ENCODE data around the gene CPS1. TPM values are rescaled to one million over a fixed set of nuclear protein-coding genes. Genes with fewer than 3 reads are reported as not detected.

CPS1 gene
- total RNA-seq: under 1 TPM in 1 of 2 experiments, not detected in 1; 0.48 TPM

GRCh38 chr2:210556329-210556980 is at the start of gene CPS1:
CPS1 (plus strand) TSS chr2:210556599; CDS start chr2:210556734, 135 bp downstream.

Other genes with a start within 250 kb of the CPS1 start
- gene MYL1, start 241.4 kb upstream of the CPS1 start, total RNA-seq: not detected
- gene LANCL1, start 79.8 kb upstream of the CPS1 start, total RNA-seq: 10 to 100 TPM; 28.9 to 30.1 TPM